ENCODE data around the gene EFCAB8. TPM values are rescaled to one million over a fixed set of nuclear protein-coding genes. Genes with fewer than 3 reads are reported as not detected.

The EFCAB8 gene
- total RNA-seq, 2 experiments from 2014 or later: 0.94 to 1.2 TPM

DNA sequence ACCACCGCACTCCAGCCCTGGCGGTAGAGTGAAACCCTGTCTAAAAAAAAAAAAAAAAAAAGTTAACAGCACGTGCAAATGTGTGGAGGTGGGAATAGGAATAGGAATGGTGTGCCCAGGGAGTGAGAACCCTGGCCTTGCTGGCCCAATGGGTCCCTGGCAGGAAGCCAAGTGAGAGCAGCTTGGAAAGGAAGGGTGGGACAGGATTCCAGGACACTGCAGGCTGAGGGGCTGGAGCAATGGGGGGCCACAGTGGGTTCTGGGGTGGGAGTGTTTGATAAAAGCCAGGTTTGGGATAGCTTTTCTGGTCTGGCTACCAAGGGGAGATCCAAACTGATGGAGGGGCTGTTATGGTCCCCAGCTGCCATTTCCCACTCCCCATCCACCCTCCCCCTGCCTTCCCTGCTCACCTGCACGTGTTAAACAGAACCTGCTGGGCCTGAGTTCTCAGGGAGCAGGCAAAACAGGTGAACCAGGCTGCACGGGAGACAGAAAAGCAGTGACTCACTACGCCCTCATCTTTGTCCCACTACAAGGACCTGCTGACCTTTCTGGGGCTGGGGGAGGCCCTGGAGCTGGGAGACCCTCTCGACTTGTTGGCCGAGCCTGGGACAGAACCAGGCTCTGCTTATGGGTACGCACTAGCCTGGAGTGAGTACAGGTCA is 142.2 kb downstream of the EFCAB8 start:
- peaks cover 17% of the 10 kb centered on the region for H3K9me3 Mint-ChIP-seq
- peaks cover 2% of the 10 kb centered on the region for H3K36me3 Mint-ChIP-seq (ENCODE audit: low read depth)
- peaks cover 17% of the 10 kb centered on the region for H3K4me1 Mint-ChIP-seq
- CTCF ChIA-PET: interaction anchor here (0.6 to 1.3 kb wide), 5 partner anchors 12 to 1642 kb away, joined by 3 read pairs; no protein-coding TSS in a partner anchor
- H3K27ac Mint-ChIP-seq: peak overlapping the region; percentile 9
- POLR2A ChIA-PET: interaction anchor here (0.6 kb wide), 1 partner anchor 34 kb away, joined by 4 read pairs; no protein-coding TSS in a partner anchor
- H3K27me3 Mint-ChIP-seq: peaks cover 2% of the 10 kb centered on the region
- H3K4me3 Mint-ChIP-seq: no peak overlapping the region
- DNase-seq: no peak

GRCh38 chr20:33002087-33002808 is 143.5 kb downstream of the EFCAB8 start:
- ChIA-PET POLR2A (no interaction called here), CTCF (interaction anchor here (1.0 kb wide), 1 partner anchor 16 kb away, joined by 3 read pairs; no protein-coding TSS in a partner anchor)
- peaks cover 16% of the 10 kb centered on the region for H3K4me1 Mint-ChIP-seq
- H3K27me3 Mint-ChIP-seq: peaks cover 2% of the 10 kb centered on the region
- H3K36me3 Mint-ChIP-seq (ENCODE audit: low read depth): peaks cover 2% of the 10 kb centered on the region
- no peak for DNase-seq
- no peak overlapping the region for H3K4me3 Mint-ChIP-seq
- no peak overlapping the region for H3K27ac Mint-ChIP-seq
- H3K9me3 Mint-ChIP-seq: peaks cover 9% of the 10 kb centered on the region

- Mint-ChIP-seq H3K4me3 (no peak within 1 kb of the TSS), H3K27me3 (peaks cover 2% of the 10 kb centered on the region), H3K36me3 (ENCODE audit: low read depth) (peaks cover 2% of the 10 kb centered on the region), H3K9me3 (peaks cover 6% of the 10 kb centered on the region), H3K4me1 (peaks cover 10% of the 10 kb centered on the region), H3K27ac (no peak within 1 kb of the TSS)
- ChIA-PET CTCF (interaction anchor here (1.0 to 2.3 kb wide), 9 partner anchors 9 to 117 kb away, joined by 3 to 9 read pairs (median 4); no protein-coding TSS in a partner anchor), POLR2A (no interaction called here)
- DNase-seq: no peak
Measured at GRCh38 chr20:33004141-33004751, 145.5 kb downstream of the EFCAB8 start, which contains the start of gene SUN5. Gene SUN5 (minus strand): TSS chr20:33004433. CDS start chr20:33004340, 93 bp downstream.

GRCh38 chr20:33005132-33005566 is 146.4 kb downstream of the EFCAB8 start:
- peaks cover 2% of the 10 kb centered on the region for H3K36me3 Mint-ChIP-seq (ENCODE audit: low read depth)
- POLR2A ChIA-PET: interaction anchor here (0.7 kb wide), 1 partner anchor 96 kb away, joined by 3 read pairs; no protein-coding TSS in a partner anchor
- peaks cover 10% of the 10 kb centered on the region for H3K4me1 Mint-ChIP-seq
- no peak overlapping the region for H3K4me3 Mint-ChIP-seq
- H3K9me3 Mint-ChIP-seq: peaks cover 6% of the 10 kb centered on the region
- H3K27ac Mint-ChIP-seq: no peak overlapping the region
- peak; percentile 51 for DNase-seq
- CTCF ChIA-PET: interaction anchor here (0.7 to 2.3 kb wide), 11 partner anchors 10 to 116 kb away, joined by 3 to 9 read pairs (median 3); no protein-coding TSS in a partner anchor
- peaks cover 2% of the 10 kb centered on the region for H3K27me3 Mint-ChIP-seq

GRCh38 chr20:33005908-33006775 is 147.4 kb downstream of the EFCAB8 start:
- no peak overlapping the region for H3K4me3 Mint-ChIP-seq
- ChIA-PET CTCF (interaction anchor here (1.0 to 2.3 kb wide), 3 partner anchors 11 to 104 kb away, joined by 3 to 9 read pairs (median 4); no protein-coding TSS in a partner anchor), POLR2A (no interaction called here)
- no peak for DNase-seq
- H3K4me1 Mint-ChIP-seq: peaks cover 10% of the 10 kb centered on the region
- H3K27ac Mint-ChIP-seq: no peak overlapping the region
- H3K9me3 Mint-ChIP-seq: peaks cover 6% of the 10 kb centered on the region
- H3K36me3 Mint-ChIP-seq (ENCODE audit: low read depth): peaks cover 2% of the 10 kb centered on the region
- H3K27me3 Mint-ChIP-seq: peaks cover 2% of the 10 kb centered on the region

DNA sequence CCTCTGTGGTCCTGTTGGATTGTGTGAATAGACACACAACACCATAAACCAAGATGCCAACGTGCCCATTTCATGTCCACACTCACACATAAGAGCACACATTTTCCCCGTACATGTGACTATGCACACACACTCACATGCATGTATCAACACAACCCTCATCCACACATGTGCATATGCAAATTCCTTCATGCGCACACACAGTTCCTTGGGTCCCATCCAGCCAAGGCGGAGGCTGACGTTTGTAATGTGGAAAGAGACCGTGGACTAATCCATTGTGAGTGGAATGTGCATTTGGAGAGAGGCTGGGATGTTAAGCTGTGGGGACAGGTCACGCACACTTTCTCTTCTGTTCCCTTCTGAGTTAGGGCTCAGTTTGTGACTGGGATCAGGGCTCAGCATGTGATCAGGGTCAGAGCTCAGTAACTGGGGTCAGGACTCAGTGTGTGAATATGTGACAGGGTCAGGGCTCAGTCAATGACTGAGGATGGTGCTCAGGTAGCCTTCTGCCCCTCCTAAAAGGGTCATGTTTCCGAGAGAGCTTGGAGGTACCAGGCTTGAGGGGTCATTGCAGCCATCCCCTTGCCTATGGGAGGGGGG is 148.2 kb downstream of the EFCAB8 start:
- no peak overlapping the region for H3K27ac Mint-ChIP-seq
- H3K27me3 Mint-ChIP-seq: peaks cover 2% of the 10 kb centered on the region
- peaks cover 6% of the 10 kb centered on the region for H3K9me3 Mint-ChIP-seq
- ChIA-PET POLR2A (no interaction called here), CTCF (interaction anchor here (1.1 kb wide), 1 partner anchor 105 kb away, joined by 4 read pairs; no protein-coding TSS in a partner anchor)
- H3K4me3 Mint-ChIP-seq: no peak overlapping the region
- no peak for DNase-seq
- peaks cover 2% of the 10 kb centered on the region for H3K36me3 Mint-ChIP-seq (ENCODE audit: low read depth)
- peaks cover 9% of the 10 kb centered on the region for H3K4me1 Mint-ChIP-seq

GRCh38 chr20:33007376-33008335 is 148.9 kb downstream of the EFCAB8 start, which contains the start of gene BPIFB2:
Gene BPIFB2 (plus strand): TSS chr20:33007704. CDS start chr20:33008575, 871 bp downstream.
- no peak for DNase-seq
- Mint-ChIP-seq H3K4me3 (no peak within 1 kb of the TSS), H3K4me1 (peaks cover 6% of the 10 kb centered on the region), H3K27ac (no peak within 1 kb of the TSS), H3K27me3 (no peaks in the 10 kb centered on the region), H3K9me3 (peaks cover 6% of the 10 kb centered on the region), H3K36me3 (ENCODE audit: low read depth) (peaks cover 2% of the 10 kb centered on the region)
- CTCF ChIA-PET: interaction anchor here (0.6 to 1.0 kb wide), 2 partner anchors 63 to 94 kb away, joined by 3 read pairs; no protein-coding TSS in a partner anchor
- POLR2A ChIA-PET: no interaction called here

GRCh38 chr20:33008336-33009213 is 149.9 kb downstream of the EFCAB8 start:
- ChIA-PET CTCF (interaction anchor here (0.6 to 1.0 kb wide), 2 partner anchors 64 to 95 kb away, joined by 3 read pairs; no protein-coding TSS in a partner anchor), POLR2A (no interaction called here)
- H3K9me3 Mint-ChIP-seq: peaks cover 6% of the 10 kb centered on the region

GRCh38 chr20:33009214-33010132 is 150.8 kb downstream of the EFCAB8 start:
- no peak for DNase-seq

More at GRCh38 chr20:33008336-33009213, 149.9 kb downstream of the EFCAB8 start:
- Mint-ChIP-seq H3K36me3 (ENCODE audit: low read depth) (peaks cover 2% of the 10 kb centered on the region), H3K27me3 (no peaks in the 10 kb centered on the region), H3K27ac (no peak overlapping the region), H3K4me3 (no peak overlapping the region), H3K4me1 (peaks cover 6% of the 10 kb centered on the region)
- DNase-seq: no peak

More at GRCh38 chr20:33009214-33010132, 150.8 kb downstream of the EFCAB8 start:
- Mint-ChIP-seq H3K9me3 (peaks cover 6% of the 10 kb centered on the region), H3K27ac (no peak overlapping the region), H3K36me3 (ENCODE audit: low read depth) (peaks cover 2% of the 10 kb centered on the region), H3K4me3 (no peak overlapping the region), H3K4me1 (peaks cover 6% of the 10 kb centered on the region), H3K27me3 (no peaks in the 10 kb centered on the region)
- POLR2A ChIA-PET: no interaction called here
- CTCF ChIA-PET: interaction anchor here (1.4 to 1.7 kb wide), 2 partner anchors 20 to 67 kb away, joined by 3 to 4 read pairs; no protein-coding TSS in a partner anchor

Measured in activated CD4-positive, alpha-beta T cell treated with anti-CD3 and anti-CD28 coated beads, Interleukin-2, amount 10 ng/mL, durations not matched to agents 7 days and 5 days (primary cell).